B cell (primary cell): ENCODE measurements around the gene FOXP4.

Source experiments
- EZH2 ChIP-seq: IDR thresholded peaks from 2 replicates; pipeline ENCODE4 v1.6.1; 2012; ENCODE audit warnings: borderline replicate concordance, low read depth, mild to moderate bottlenecking, moderate library complexity, low read length; ENCODE audit not compliant: insufficient read depth, poor library complexity, severe bottlenecking
- TF ChIP-seq, protein P1 (sequence below): fragments of 200-600 bp; IDR thresholded peaks from one replicate; pipeline ENCODE4 v1.8.0; 2022; ENCODE audit warnings: antibody characterized with exemption, mild to moderate bottlenecking

GRCh38 chr6:41651246-41651961, 105.2 kb downstream of the FOXP4 start:
- TF ChIP-seq, protein P1, sequence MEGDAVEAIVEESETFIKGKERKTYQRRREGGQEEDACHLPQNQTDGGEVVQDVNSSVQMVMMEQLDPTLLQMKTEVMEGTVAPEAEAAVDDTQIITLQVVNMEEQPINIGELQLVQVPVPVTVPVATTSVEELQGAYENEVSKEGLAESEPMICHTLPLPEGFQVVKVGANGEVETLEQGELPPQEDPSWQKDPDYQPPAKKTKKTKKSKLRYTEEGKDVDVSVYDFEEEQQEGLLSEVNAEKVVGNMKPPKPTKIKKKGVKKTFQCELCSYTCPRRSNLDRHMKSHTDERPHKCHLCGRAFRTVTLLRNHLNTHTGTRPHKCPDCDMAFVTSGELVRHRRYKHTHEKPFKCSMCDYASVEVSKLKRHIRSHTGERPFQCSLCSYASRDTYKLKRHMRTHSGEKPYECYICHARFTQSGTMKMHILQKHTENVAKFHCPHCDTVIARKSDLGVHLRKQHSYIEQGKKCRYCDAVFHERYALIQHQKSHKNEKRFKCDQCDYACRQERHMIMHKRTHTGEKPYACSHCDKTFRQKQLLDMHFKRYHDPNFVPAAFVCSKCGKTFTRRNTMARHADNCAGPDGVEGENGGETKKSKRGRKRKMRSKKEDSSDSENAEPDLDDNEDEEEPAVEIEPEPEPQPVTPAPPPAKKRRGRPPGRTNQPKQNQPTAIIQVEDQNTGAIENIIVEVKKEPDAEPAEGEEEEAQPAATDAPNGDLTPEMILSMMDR, result no peak
- no peak for TF ChIP-seq EZH2
